Suppressor macrophage treated with lipopolysaccharide for 4 hours (primary cell): ENCODE results near the gene CDS1.
"Not testable (repeated sequence)": the region's sequence is repeated elsewhere in the genome, so short reads cannot be mapped to it uniquely, and the experiment has no call there.

Experiments
- DNase-seq: peaks from one replicate; pipeline ENCODE4 v3.0.0-alpha.2; 2020

The CDS1 gene

GRCh38 chr4:84677093-84677492 lies 94.2 kb downstream of the CDS1 start:
- no peak for DNase-seq

GRCh38 chr4:84677995-84678394 lies 95.1 kb downstream of the CDS1 start:
- no peak for DNase-seq

DNA sequence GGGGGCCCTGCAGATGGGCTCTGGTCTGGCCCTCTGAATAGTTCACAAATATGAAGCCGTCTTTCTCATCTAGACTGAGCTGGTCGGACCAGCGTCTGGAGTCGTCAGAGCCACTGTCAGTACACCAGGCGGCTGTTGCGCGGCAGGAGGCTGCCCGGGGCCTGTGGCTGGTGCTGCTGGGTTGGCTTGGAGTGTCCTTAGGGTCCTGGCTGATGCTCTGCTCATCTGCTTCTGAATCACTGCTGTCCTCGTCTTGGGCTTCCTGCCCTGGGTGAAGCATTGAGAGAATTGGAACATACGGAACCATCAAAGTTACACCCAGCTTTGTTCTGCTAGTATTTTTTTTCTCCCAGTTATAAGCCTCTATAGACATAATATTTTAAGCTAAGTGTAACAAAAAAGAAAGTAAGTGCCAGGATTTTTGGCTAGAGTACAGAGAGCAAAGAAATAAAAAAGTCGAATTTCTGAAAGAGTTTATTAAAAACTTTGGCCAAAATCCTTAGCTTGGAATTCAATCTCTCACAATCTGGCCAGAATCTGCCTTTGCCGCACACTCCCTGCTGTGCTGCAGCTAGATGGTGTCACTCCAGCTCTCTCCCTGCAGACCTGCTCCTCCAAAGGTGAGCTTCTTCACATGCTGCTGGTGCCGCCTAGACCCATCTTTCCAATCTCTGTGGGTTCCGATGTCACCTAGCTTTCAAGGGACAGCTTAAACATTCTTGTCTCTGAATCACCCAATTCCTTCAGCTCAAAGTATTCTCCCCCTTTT lies 96.2 kb downstream of the CDS1 start:
- DNase-seq: no peak

GRCh38 chr4:84680956-84681355 lies 98.0 kb downstream of the CDS1 start:
- no peak for DNase-seq

- peak; percentile 80 for DNase-seq
Observed at GRCh38 chr4:84681486-84682274, 98.8 kb downstream of the CDS1 start.

GRCh38 chr4:84682661-84683060 lies 99.7 kb downstream of the CDS1 start:
- not testable (repeated sequence) for DNase-seq

- peak; percentile 75 for DNase-seq
Observed at GRCh38 chr4:84683064-84683850, 100.3 kb downstream of the CDS1 start.

DNA sequence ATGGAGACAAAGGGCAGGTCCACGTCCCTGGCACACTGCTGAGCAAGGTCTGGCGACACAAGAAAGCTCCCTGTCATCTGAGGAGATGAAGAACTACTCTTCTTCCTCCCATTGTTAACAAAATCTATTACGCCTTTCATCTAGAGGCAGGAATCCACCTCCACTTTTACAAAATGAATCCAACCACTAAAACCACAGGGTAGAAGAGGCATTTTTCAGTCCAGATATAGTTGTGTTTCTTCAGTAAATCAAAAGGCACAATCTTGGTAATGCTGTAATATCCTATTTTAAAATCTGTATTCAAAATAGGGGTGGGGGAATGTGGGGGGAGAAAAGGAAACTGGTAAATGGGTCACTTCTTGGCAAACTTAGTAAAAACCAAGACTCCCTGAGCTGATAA lies 101.4 kb downstream of the CDS1 start:
- no peak for DNase-seq

GRCh38 chr4:84685105-84685504 lies 102.2 kb downstream of the CDS1 start:
- no peak for DNase-seq

DNA sequence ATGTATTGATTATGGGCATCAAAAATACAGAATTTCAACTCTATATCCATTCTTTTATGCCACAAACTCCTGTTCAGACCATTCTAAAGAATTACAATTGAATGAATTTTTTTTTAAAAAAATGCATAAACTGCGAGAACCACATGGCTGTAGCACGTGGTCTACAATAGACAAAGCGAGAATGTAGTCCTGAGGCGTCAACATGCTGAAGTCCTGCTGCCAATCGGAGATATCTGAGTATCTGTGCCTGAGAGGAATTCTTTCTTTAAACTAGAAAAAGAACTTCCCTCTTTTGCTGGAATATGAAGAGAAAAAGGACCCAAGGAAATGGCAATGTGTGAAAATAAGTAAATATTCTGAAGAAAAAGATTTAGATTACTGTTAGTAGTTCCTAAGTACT lies 105.7 kb downstream of the CDS1 start:
- DNase-seq: no peak

- no peak for DNase-seq
Observed at GRCh38 chr4:84689197-84689596, 106.3 kb downstream of the CDS1 start.

DNA sequence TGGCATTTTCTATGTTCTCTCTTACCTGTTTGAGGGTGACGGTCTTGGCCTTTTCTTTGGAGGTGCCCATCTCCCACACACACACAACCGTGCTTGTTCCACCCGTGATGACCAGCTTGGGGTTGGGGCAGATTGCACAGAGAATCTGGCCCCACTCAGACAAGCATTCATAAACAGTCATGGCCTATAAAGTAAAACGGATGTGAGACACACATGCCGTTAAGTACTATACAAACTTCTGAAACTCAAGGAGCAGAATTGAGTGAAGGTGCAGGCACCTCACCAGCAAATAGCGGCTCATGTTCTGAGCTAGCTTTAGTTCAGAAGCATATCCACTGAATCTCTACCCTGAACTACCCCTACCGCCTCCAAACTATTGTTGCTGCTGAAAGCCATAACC lies 107.6 kb downstream of the CDS1 start:
- no peak for DNase-seq

DNA sequence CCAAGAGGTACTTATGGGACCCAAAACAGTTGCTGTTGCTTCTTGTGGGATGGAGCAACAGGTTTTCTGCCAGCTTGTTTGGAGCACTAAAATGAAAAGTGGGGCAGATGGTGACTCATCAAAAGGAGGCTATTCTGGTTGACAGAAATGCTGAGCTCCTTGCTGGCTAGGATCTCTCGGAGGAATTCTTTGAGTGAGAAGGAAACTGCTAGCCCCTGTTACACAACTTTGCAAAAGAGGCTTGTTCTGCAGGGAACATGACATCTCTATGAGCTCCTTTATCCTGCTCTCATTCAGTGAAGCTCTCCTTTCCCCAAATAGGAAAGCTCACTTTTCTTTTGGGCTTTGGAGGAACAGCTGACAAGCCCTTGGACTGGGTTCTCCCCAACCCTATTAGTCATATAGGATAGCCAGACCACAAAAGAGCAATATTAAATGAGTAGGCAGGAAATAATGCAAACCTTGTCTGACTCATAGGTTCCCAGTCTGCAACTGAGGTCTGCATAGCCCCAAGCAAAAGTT lies 108.3 kb downstream of the CDS1 start:
- DNase-seq: peak; percentile 84

GRCh38 chr4:84691800-84692199 lies 108.9 kb downstream of the CDS1 start:
- DNase-seq: no peak

DNA sequence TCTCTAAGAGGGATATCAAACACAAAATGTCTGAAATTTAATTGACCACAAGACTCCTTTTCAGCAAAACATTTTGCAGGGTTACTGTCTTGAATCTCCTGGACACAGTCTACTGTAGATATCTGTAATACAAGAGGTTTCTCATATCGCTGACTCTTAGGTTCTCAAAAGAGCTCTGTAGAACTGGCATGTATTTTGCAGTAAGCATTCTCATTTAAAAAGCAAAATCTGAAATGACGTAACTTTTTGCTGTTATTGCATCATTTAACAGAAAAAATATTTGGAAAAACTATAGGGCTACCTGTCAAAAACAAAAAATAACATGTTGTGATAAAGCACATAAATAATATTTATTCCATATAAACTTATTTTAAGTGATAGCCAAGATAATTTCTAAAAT lies 114.2 kb downstream of the CDS1 start:
- DNase-seq: no peak

GRCh38 chr4:84697615-84698201 lies 114.8 kb downstream of the CDS1 start:
- DNase-seq: no peak

DNA sequence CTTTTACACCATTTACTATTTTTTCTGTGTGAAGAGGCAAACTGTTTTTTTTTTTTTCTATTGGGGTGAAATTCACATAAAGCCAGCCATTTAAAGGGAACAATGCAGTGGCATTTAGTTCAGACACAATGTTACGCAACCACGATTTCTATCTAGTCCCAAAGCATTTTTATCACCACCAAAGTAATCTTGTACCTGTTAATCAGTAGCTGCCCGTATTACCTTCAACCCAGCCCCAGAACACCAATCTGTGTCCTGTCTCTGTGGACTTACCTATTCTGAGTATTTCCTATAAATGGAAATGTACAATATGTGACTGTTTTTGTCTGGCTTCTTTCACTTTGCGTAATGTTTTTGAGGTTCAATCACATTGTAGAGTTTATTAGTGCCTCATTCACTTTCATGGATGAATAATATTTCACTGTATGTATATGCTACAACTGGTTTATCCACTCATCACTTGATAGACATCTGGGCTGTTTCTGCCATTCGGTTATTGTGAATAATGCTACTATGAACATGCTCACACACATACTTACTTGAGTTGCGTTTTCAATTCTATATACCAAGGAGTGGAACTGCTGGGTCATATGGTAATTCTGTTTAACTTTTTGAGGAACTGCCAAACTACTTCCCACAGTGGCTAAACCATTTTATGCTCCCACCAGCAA lies 116.2 kb downstream of the CDS1 start:
- peak; percentile 27 for DNase-seq
